SK-N-SH treated with all-trans-retinoic acid at 6 μM for 48 hours (cell line): ENCODE results near the gene SMPD3.

Experiments used
- ARNTL ChIP-seq: fragments of 450-650 bp; formaldehyde crosslinking; IDR thresholded peaks from 2 replicates; pipeline ENCODE4 v1.5.0; 2020; ENCODE audit warnings: low read depth, mild to moderate bottlenecking, moderate library complexity, borderline replicate concordance
- CSDC2 ChIP-seq: fragments of 250-450 bp; sonication (Bioruptor Pico); IDR thresholded peaks from 2 replicates; pipeline ENCODE4 v1.5.0; 2020; ENCODE audit warnings: mild to moderate bottlenecking, moderate library complexity
- ESRRG ChIP-seq: fragments of 250-450 bp; sonication (Bioruptor Pico); IDR thresholded peaks from 2 replicates; pipeline ENCODE4 v1.6.1; 2021; ENCODE audit warnings: mild to moderate bottlenecking
- GLIS3 ChIP-seq: fragments of 250-450 bp; sonication (Bioruptor Pico); IDR thresholded peaks from 2 replicates; pipeline ENCODE4 v1.5.0; 2020; ENCODE audit warnings: mild to moderate bottlenecking, moderate library complexity
- ISL1 ChIP-seq: fragments of 250-450 bp; sonication (Bioruptor Pico); IDR thresholded peaks from 2 replicates; pipeline ENCODE4 v2.1.2; 2022; ENCODE audit warnings: mild to moderate bottlenecking, moderate library complexity
- PATZ1 ChIP-seq: fragments of 250-450 bp; sonication (Bioruptor Pico); IDR thresholded peaks from 2 replicates; pipeline ENCODE4 v1.8.0; 2020; ENCODE audit warnings: mild to moderate bottlenecking, moderate library complexity, borderline replicate concordance
- RARB ChIP-seq: fragments of 250-450 bp; sonication (Bioruptor Pico); IDR thresholded peaks from 2 replicates; pipeline ENCODE4 v1.8.0; 2021; ENCODE audit warnings: mild to moderate bottlenecking, moderate library complexity
- TCF4 ChIP-seq: fragments of 250-450 bp; sonication (Bioruptor Pico); IDR thresholded peaks from 2 replicates; pipeline ENCODE4 v1.8.0; 2021; ENCODE audit warnings: mild to moderate bottlenecking, moderate library complexity, borderline replicate concordance
- TOX ChIP-seq: fragments of 250-450 bp; sonication (Bioruptor Pico); IDR thresholded peaks from 2 replicates; pipeline ENCODE4 v1.8.0; 2021; ENCODE audit warnings: mild to moderate bottlenecking, moderate library complexity, borderline replicate concordance
- ZC3H10 ChIP-seq: fragments of 250-450 bp; sonication (Bioruptor Pico); IDR thresholded peaks from 2 replicates; pipeline ENCODE4 v1.5.1; 2021; ENCODE audit warnings: mild to moderate bottlenecking, moderate library complexity
- ZFP30 ChIP-seq: fragments of 450-650 bp; formaldehyde crosslinking; IDR thresholded peaks from 2 replicates; pipeline ENCODE4 v1.5.0; 2022; ENCODE audit warnings: mild to moderate bottlenecking, moderate library complexity
- ZNF565 ChIP-seq: fragments of 450-650 bp; formaldehyde crosslinking; conservative IDR thresholded peaks from 2 replicates; pipeline ENCODE4 v1.5.0; 2020; ENCODE audit warnings: low read depth, mild to moderate bottlenecking, moderate library complexity
- ZNF70 ChIP-seq: fragments of 450-650 bp; formaldehyde crosslinking; IDR thresholded peaks from 2 replicates; pipeline ENCODE4 v1.5.0; 2020; ENCODE audit warnings: mild to moderate bottlenecking, moderate library complexity
- TF ChIP-seq, protein P1 (sequence below): fragments of 250-450 bp; sonication (Bioruptor Pico); IDR thresholded peaks from 2 replicates; pipeline ENCODE4 v1.5.1; 2021; ENCODE audit warnings: mild to moderate bottlenecking, moderate library complexity

- TF ChIP-seq ISL1 (no peak), TCF4 (no peak), CSDC2 (CRISPR knock-in tag) (no peak), RARB (CRISPR knock-in tag) (no peak), ZNF565 (CRISPR knock-in tag) (no peak), ARNTL (no peak), ZFP30 (no peak), PATZ1 (CRISPR knock-in tag) (no peak), TOX (CRISPR knock-in tag) (no peak), ESRRG (CRISPR knock-in tag) (no peak), GLIS3 (CRISPR knock-in tag) (no peak), ZNF70 (CRISPR knock-in tag) (no peak), ZC3H10 (CRISPR knock-in tag) (no peak)
- TF ChIP-seq, protein P1, sequence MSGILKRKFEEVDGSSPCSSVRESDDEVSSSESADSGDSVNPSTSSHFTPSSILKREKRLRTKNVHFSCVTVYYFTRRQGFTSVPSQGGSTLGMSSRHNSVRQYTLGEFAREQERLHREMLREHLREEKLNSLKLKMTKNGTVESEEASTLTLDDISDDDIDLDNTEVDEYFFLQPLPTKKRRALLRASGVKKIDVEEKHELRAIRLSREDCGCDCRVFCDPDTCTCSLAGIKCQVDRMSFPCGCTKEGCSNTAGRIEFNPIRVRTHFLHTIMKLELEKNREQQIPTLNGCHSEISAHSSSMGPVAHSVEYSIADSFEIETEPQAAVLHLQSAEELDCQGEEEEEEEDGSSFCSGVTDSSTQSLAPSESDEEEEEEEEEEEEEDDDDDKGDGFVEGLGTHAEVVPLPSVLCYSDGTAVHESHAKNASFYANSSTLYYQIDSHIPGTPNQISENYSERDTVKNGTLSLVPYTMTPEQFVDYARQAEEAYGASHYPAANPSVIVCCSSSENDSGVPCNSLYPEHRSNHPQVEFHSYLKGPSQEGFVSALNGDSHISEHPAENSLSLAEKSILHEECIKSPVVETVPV (CRISPR knock-in tag): no peak
These were observed 105.2 kb downstream of the SMPD3 start for GRCh38 chr16:68343137-68343536.
